ENCODE results near the gene BCL2A1.
"Not testable (repeated sequence)": the region's sequence is repeated elsewhere in the genome, so short reads cannot be mapped to it uniquely, and the experiment has no call there.

Gene BCL2A1

DNA sequence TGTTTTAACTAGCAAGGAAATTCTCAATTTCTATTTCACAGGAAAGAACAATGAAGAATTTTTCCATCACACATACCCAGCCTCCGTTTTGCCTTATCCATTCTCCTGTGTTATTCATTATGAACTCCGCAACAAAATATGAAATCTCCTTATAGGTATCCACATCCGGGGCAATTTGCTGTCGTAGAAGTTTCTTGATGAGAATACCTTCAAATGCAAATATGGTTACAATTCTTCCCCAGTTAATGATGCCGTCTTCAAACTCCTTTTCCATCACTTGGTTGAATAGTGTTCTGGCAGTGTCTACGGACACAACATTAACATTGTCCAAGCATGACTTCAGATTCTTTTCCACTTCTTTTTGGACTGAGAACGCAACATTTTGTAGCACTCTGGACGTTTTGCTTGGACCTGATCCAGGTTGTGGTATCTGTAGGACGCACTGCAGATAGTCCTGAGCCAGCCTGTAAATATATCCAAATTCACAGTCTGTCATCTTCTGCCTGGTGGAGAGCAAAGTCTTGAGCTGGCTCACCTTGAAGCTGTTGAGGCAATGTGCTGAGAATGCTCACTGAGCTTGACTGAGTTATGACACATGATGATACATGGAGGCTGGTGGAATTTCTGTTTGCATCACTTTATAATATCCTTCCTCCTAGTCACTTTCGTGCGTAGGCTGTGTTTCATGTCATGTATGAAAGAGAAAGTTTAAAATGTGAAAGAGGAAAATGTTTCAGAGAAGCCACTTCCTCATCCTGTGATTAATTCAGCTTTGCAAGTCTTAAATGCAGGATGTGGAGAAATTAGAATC, at the start of gene BCL2A1:
TSS of gene BCL2A1 (minus strand) at position 573 of the 811 bp plus-strand sequence. CDS start at position 496, 77 bp downstream.
- peak; percentile 77 for DNase-seq

DNA sequence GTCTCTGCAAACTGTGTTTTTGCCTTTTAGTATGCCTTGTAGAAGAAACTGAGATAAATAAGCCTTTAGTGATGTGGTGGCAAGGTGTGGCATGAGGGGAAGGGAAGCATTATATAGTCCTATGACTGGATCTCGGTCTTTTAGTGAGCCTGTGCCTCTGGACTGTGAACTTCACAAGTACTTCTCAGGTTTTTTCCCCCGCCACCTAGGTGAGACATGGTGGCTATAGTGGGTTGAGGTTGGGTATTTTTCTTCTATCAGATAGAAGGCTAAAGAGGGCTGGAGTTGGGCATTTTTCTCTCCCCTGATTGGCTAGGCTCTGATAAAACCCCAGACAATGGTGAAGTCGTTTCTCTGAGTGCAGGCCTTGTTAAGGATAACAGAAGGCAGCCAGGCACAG, 49.7 kb upstream of the BCL2A1 start:
- DNase-seq = no peak

DNA sequence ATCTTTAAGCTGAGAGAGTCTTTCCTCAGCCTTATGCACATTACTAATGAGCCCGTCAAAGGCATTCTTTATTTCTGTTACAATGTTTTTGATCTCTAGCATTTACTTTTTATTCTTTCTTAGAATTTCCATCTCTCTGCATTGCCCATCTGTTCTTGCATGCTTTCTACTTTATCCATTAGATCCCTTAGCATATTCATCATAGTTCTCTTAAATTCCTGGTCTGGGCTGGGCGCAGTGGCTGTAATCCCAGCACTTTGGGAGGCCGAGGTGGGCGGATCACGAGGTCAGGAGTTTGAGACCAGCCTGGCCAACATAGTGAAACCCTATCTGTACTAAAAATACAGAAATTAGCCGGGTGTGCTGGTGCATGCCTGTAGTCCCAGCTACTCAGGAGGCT, 49.2 kb upstream of the BCL2A1 start:
- DNase-seq = not testable (repeated sequence)

DNA sequence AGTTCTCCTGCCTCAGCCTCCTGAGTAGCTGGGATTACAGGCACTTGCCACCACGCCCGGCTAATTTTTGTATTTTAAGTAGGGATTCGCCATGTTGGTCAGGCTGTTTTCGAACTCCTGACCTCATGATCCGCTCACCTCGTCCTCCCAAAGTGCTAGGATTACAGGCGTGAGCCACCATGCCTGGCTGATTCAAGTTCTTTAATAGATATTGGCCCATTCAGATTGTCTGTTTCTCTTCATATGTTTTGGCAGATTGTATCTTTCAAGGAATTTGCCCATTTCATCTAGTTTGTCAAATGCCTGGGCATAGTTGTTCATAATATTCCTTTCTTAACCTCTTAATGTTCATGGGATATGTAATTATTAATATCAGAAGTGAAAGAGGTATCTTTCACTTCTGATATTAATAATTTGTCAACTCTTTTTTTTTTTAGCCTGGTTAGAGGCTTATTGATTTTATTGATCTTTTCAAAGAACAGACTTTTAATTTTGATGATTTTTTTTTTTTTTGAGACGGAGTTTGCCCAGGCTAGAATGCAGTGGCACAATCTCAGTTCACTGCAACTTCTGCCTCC, 48.3 kb upstream of the BCL2A1 start:
- DNase-seq = no peak

DNA sequence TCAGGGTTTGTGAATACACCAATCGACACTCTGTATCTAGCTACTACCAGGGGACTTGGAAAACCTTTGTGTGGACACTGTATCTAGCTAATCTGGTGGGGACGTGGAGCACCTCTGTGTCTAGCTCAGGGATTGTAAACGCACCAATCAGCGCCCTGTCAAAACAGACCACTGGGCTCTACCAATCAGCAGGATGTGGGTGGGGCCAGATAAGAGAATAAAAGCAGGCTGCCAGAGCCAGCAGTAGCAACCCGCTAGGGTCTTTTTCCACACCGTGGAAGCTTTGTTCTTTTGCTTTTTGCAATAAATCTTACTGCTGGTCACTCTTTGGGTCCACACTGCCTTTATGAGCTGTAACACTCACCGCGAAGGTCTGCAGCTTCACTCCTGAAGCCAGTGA, 46.1 kb upstream of the BCL2A1 start:
- not testable (repeated sequence) for DNase-seq

DNA sequence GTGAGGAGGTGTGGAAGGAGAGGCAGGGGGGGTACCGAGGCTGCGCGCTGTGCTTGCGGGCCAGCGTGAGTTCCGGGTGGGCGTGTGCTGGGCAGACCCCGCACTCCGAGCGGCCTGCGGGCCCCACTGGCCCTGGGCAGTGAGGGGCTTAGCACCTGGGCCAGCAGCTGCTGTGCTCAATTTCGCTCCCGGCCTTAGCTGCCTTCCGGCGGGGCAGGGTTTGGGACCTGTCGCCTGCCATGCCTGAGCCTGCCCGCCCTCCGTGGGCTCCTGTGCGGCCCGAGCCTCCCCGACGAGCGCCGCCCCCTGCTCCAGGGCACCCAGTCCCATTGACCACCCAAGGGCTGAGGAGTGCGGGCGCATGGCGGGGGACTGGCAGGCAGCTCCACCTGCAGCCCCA, 45.5 kb upstream of the BCL2A1 start:
- DNase-seq = not testable (repeated sequence)

DNA sequence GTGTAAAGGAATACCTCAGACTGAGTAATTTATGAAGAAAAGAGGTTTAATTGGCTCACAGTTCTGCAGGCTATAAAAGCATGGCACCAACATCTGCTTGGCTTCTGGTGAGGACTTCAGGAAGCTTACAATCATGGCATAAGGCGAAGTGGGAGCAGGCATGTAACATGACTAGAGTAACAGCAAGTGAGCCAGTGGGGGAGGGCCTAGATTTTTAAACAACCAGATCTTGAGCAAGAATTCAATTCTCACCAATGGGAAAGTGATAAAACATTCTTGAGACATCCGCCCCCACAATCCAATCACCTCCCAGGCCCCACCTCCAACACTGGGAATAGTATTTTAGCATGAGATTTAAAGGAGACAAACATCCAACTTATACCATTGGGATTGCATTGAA, 44.2 kb upstream of the BCL2A1 start:
- DNase-seq = no peak

DNA sequence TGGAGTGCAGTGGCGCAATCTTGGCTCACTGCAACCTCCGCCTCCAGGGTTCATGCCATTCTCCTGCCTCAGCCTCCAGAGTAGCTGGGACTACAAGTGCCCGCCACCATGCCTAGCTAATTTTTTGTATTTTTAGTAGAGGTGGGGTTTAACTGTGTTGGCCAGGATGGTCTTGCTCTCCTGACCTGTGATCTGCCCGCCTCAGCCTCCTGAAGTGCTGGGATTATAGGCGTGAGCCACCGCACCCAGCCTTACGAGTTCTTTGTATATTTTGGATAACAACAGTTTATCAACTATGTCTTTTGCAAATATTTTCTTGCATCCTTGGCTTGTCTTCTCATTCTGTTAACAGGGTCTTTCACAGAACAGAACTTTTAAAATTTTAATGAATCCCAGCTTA, 43.2 kb upstream of the BCL2A1 start:
- not testable (repeated sequence) for DNase-seq

DNA sequence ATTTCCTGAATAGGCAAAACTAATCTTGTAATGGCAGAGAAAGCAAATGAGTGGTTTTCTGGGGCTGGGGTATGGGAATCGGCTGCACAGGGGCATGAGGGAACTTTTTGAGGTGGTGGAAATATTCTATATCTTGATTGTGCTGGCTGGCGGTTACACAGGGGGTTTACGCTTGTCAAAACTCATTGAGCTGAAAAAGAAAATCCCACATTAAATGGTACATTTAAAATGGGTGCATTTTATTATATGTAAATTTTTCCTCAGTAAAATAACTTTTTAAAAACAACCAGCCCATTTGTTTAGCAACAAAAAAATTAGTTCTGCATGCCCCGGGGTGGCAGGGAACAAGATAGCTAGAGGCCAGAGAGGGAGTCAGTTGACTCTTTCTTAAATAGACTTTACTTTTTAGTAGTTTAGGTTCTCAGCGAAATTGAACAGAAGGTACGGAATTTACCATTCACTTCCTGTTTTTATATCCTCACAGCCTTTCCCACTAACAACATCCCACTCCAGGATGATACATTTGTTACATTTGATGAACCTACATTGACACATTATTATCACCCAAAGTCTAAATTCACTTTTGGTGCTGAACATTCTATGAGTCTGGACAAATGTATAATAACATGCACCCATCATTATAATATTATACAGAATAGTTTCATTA, 41.2 kb upstream of the BCL2A1 start:
- DNase-seq = no peak

DNA sequence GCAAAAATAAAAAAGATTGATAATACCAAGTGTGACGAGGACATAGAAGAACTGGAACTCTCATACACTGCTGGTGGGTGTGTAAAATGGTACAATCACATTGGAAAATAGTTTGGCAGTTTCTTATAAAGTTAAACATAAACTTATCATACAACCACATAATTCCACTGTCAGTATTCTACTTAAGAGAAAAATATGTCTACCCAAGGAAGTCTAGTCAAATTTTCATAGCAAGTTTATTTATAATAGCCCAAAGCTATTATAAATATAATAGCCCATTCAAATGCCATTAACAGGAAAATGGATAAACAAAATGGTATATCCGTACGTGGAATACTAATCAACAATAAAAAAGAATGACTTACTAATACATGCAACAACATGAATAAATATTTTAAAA, 40.6 kb upstream of the BCL2A1 start:
- no peak for DNase-seq

DNA sequence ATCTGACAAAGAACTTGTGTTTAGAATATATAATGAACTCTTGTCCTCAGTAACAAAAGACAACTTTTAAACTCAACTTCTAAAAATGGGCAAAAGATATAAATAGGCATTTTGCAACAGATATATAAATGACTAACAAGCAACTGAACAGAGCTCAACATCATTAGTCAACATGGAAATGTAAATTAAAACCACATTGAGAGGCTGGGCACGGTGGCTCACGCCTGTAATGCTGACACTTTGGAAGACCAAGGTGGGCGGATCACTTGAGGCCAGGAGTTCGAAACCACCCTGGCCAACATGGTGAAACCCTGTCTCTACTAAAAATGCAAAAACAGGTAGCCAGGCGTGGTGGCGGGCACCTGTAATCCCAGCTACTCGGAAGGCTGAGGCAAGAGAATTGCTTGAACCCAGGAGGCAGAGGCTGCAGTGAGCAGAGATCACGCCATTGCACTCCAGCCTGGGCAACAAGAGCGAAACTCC, 40.1 kb upstream of the BCL2A1 start:
- peak; percentile 66 for DNase-seq

DNA sequence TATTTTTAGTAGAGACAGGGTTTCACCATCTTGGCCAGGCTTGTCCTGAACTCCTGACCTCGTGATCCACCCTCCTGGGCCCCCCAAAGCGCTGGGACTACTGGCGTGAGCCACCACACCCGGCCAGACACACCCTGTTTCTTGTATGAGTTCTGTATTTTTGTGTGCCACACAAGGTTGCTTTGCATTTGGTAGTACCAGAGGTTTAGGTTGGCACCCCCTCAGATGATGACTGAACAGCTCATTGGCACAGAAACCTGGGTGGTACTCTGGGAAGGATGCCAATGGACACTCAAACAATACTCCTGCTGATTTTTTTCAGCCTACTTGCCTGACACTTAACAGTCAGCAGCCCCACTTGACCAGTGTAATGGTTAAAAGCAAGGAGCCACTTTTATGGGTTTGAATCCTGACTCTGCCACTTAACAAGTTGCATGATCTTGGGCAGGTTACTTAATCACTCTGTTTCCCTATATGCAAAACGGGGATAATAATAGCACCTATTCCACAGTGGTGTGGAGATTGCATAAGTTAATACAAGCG, 39.2 kb upstream of the BCL2A1 start:
- DNase-seq = no peak

DNA sequence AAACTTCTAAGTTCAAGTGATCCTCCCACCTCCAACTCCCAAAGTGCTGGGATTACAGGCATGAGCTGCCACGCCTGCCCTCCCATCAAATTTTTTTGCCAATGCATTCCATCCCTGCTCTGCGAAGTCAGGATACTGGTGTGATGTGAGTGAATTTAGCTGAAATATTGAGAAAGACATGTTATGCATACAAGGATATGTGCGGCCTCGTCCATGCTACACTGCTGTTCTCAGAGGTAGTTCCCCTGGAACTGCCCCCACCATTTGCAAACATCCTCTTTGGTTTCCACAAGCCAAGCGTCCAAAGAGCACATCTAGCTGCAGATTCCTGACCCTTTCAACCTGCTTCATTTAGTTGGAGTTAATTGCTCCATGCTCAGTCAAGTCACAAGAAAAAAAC, 36.5 kb upstream of the BCL2A1 start:
- no peak for DNase-seq

DNA sequence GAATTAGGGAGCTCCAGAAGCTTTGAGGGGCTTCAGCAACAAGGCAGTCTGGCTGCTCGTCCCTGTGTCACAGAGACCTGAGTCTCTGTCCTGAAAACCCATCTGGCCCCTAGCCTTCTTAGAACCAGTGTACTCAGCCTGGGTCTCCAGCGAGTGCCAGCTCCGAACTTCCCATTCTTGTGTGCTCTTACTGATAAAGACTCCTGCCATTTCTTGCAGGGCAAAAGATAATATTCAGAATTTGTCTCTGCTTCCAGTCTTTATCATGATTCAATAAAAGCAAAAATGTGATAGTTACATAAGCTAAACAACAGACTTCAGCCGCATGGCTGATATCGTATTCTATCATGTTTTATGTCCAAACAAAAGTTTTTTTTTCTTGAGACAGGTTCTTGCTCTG, 36.0 kb upstream of the BCL2A1 start:
- no peak for DNase-seq

DNA sequence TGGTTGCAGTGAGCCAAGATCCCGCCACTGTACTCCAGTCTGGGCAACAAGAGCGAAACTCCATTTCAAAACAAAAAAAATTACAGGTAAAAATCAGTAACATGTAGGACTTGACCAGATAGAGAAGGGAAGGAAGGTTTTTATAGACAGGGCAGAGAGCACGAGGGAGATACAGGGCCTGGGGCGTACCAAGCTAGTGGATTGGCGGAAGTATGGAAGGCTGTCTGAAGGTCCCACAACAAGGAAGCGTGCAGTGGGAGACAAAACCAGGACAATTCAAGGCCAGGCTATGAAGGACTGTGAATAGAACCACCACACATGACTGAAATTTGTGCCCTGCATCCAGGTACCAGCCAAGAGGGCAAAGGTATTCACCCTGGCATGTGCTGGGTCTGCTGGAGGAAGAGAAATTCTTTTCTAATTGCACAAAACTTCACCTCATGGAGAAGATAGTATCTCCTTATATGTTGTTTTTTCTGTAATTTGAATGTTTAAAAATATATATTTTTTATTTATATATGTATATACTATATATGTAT, 33.0 kb upstream of the BCL2A1 start:
- DNase-seq = no peak

DNA sequence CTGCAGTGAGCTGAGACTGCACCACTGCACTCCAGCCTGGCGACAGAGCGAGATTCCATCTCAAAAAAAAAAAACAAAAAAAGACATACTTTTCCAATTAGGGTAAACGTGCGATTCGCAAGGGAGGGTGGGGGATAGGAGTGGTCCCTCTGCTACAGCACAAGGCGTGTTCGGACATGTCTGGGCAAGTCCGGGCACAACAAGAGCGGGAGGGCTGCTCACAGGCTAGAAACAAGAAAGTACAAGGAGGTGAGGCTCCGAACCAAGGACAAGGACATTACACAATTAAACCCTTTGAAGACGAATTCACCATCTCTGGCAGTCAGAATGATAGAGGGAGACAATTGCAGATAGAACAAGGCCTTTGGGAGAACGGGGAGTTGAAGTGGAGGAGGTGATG, 32.2 kb upstream of the BCL2A1 start:
- no peak for DNase-seq

DNA sequence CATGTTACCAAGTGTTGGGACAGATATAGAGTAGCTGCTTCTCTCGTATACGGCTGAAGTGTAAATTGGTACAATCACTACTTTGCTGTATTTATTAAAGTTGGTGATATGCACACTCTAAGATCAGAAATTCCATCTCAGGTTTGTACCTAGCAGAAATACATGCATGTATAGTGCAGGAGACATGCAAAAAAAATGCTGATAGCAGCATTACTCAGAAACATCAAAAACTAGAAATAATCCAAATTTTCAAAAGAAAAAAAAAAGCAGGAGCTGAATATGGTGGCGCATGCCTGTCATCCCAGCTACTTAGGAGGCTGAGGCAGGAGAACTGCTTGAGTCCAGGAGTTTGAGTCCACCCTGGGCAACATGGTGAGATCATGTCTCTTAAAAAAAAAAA, 31.3 kb upstream of the BCL2A1 start:
- no peak for DNase-seq

DNA sequence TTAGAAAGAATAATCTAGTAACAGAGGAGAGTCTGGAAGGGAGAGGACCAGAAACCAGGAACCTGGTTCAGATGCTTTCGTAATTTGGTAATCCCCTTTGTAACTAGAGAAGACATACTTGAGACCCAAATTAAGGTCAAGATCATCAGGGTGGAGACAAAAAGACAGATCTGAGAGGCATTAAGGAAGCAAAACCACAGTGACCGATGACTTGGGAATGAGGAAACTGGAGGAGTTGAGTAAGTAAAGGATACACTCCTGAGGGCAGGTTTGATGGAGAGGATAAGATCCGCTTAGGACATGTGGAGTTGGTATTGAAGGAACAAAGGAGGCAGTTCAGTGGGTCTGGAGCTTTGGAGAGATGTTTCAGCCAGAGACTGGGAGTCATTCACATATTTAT, 23.6 kb upstream of the BCL2A1 start:
- DNase-seq = no peak

DNA sequence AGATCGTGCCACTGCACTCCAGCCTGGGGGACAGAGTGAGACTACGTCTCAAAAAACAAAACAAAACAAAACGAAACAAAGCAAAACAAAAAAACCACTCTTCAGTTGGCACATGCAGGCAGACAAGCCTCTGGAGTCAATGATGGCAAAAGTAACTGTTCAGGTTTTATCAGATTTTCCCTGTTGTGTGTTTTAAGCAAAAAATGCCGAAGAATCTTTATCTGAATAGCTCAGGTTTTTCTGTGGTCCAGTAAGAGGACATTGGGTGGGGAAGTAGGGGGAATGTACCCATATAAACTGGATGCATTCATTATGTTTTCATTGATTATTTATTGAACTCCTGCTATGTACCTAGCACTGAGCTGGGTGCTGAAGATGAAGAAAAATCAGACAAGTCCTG, 20.8 kb upstream of the BCL2A1 start:
- no peak for DNase-seq

DNA sequence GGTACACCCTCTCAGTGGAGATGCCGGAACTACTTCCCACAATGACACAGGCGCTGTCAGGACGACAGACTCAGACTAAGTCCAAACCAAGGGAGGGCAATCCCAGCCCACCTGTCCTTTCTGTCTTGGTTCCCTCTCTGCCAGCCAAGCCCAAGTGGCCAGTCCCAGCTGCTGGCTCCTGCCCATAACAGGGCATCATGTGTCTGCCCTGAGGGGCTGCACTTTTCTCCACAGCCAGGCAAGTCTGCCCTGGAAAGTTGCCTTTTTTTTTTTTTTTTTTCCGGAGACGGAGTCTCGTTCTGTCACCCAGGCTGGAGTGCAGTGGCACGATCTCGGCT, 20.0 kb upstream of the BCL2A1 start:
- no peak for DNase-seq

DNA sequence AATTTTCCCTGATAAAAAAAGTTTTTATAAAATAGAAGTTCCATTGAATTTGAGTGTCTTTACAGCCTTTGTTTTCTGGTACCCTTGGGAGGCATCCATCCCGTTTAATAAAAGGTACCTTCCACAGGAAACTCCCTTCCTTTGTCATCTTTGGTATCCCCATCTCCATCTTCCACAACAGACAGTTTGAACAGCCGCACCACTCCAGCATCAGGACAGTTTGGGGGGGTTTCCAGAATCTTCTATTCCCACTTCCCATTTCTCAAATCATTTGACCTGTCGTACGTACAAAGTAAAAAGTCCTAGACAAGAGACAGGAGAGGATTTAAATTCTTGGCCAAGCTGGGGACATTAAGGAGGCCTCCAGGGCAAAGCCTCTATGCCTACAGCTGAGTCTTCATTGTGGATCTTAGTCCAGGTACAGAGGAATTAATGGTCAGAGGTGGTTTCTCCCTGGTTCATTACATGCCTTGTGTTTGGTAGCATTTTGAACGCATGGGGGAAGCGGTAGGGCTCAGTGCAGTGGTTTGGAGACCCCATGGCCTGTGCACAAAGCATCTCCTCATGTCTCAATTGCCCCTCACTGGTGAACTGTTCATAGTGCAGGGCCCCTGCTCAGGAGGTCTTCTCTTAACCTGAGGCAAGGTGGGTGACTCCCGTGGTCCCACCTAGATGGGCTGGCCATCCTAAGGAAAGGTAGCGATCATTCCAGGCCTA, 19.4 kb upstream of the BCL2A1 start:
- no peak for DNase-seq

DNA sequence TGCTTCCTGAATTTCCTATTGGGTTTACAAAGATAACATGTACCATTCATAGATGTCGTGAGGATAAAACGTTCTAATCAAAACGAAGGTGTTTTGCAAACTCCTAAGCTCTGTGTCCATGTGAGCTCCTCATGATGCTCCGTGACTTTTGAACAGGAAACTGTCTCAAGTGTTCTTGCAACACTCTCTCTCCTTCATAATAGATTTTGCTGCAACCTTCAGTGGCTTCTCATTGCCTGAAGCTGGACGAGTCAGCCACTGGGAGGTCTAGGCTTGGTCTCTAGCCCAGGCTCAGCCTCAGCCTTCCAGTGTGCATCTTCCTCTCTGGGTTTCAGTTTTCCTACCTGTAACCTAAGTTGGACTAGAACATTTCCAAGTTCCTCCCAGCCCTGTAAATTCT, 18.7 kb upstream of the BCL2A1 start:
- no peak for DNase-seq

DNA sequence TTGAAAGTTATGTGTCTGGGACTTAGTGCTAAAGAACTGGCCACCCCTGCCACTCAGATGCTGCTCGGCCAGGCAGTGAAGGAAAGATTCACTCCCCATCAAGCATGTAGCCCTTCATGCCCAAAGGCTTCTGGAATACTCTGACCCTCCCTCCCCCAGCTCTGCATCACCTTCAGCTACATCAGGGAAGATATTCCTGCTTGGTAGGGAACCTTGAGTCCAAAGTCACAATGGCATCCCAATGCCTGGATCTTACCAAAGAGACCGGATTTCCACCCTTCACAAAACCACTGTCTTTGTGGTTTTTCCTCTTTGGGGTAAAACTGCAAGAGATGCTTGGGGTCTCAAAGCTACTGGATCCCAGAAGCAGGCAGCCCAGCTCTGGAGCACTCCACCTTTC, 18.2 kb upstream of the BCL2A1 start:
- no peak for DNase-seq

All from stimulated activated CD4-positive, alpha-beta T cell treated with anti-CD3 and anti-CD28 coated beads, Interleukin-1b, Interleukin-23, amount 100 ng/mL, for 48 hours (primary cell).